ENCODE measurements around the gene HOXB3. TPM values are rescaled to one million over a fixed set of nuclear protein-coding genes. Genes with fewer than 3 reads are reported as not detected.

Gene HOXB3
- total RNA-seq, 1 experiment from 2014 or later, result not detected

DNA sequence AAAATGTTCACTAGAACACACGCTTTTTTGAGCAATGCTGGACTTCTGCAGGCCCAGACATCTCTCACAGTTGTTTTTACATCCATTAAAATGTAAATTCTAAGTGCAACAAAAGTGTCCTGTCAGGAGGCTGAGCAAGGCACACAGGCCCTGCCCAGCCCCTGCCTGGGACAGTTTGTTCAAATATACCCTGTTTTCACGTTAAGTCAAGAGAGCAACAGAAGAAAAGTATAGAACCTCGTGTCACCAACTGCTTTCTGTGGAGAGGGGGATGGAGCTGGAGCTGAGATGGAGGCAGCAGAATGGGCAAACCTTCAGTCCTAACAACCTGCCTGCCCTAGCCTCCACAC lies 40.8 kb downstream of the HOXB3 start:
- TF ChIP-seq, protein P1, sequence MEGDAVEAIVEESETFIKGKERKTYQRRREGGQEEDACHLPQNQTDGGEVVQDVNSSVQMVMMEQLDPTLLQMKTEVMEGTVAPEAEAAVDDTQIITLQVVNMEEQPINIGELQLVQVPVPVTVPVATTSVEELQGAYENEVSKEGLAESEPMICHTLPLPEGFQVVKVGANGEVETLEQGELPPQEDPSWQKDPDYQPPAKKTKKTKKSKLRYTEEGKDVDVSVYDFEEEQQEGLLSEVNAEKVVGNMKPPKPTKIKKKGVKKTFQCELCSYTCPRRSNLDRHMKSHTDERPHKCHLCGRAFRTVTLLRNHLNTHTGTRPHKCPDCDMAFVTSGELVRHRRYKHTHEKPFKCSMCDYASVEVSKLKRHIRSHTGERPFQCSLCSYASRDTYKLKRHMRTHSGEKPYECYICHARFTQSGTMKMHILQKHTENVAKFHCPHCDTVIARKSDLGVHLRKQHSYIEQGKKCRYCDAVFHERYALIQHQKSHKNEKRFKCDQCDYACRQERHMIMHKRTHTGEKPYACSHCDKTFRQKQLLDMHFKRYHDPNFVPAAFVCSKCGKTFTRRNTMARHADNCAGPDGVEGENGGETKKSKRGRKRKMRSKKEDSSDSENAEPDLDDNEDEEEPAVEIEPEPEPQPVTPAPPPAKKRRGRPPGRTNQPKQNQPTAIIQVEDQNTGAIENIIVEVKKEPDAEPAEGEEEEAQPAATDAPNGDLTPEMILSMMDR (conservative IDR thresholded peaks at IDR 0.05), result no peak
- H3K18ac ChIP-seq (ENCODE audit: insufficient read length, low read depth, low read length), result no peak overlapping the region
- H4K5ac ChIP-seq (ENCODE audit: insufficient read length, low read depth, low read length), result no peak overlapping the region
- no peaks in the 10 kb centered on the region for H3K36me3 Mint-ChIP-seq (ENCODE audit: insufficient read depth in 1 of 3, low read depth in 3 of 3)
- H3K14ac ChIP-seq (ENCODE audit: insufficient read depth, low read length), result no peak overlapping the region
- H4K20me1 ChIP-seq (ENCODE audit: control insufficient read depth, insufficient read depth, insufficient read length), result peaks cover 3% of the 10 kb centered on the region
- no peak overlapping the region for H2AFZ ChIP-seq (ENCODE audit: low read length)
- no peak overlapping the region for H3K4me2 ChIP-seq (ENCODE audit: insufficient read depth, insufficient read length, low read length)
- H3K4ac ChIP-seq (ENCODE audit: low read depth, low read length), result no peak overlapping the region
- no peak overlapping the region for H3K4me3 Mint-ChIP-seq
- H3K9me3 Mint-ChIP-seq, result peaks cover 11 to 18% of the 10 kb centered on the region in 2 experiments; a peak in 4 of 5 replicates
- H4K91ac ChIP-seq (ENCODE audit: insufficient read length, low read depth, low read length), result no peak overlapping the region
- no peak overlapping the region for H3K27ac Mint-ChIP-seq
- no peak overlapping the region for H2BK15ac ChIP-seq (ENCODE audit: low read depth, low read length)
- no peak overlapping the region for H3K23ac ChIP-seq (ENCODE audit: insufficient read length, low read depth, low read length)
- no peak overlapping the region for H3K56ac ChIP-seq (ENCODE audit: insufficient read length, low read depth, low read length)
- no peaks in the 10 kb centered on the region for H3K79me2 ChIP-seq (ENCODE audit: insufficient read depth, low read length)
- no peak overlapping the region for H4K8ac ChIP-seq (replicated peaks; ENCODE audit: insufficient read length, low read depth, low read length)
- H3K27me3 ChIP-seq (ENCODE audit: insufficient read depth, low read length), result peaks cover 91% of the 10 kb centered on the region
- H3K9ac ChIP-seq (ENCODE audit: extremely low read depth, insufficient read length, low read length), result no peak overlapping the region
- no peak overlapping the region for H2BK20ac ChIP-seq (ENCODE audit: low read depth, low read length, poor library complexity, severe bottlenecking)
- H3K79me1 ChIP-seq (ENCODE audit: insufficient read depth, low read depth, low read length, poor library complexity, severe bottlenecking), result no peaks in the 10 kb centered on the region
- no peak overlapping the region for H2AK5ac ChIP-seq (ENCODE audit: insufficient read length, low read length)
- H2BK5ac ChIP-seq (ENCODE audit: insufficient read length, low read length), result no peak overlapping the region
- H3K27ac ChIP-seq (ENCODE audit: insufficient read length, low read depth, low read length), result no peak overlapping the region
- WGBS (ENCODE audit: extremely low coverage, insufficient read length, low lambda C conversion rate), result no CpG with 5 or more reads among the region's 3 CpGs
- no peak for DNase-seq
- peaks cover 33 to 58% of the 10 kb centered on the region in 2 experiments for H3K4me1 Mint-ChIP-seq
- H3K9me3 ChIP-seq (ENCODE audit: control insufficient read depth, low read depth, low read length), result no peaks in the 10 kb centered on the region
- no peaks in the 10 kb centered on the region for H3K23me2 ChIP-seq (ENCODE audit: insufficient read length, low read depth, low read length, poor library complexity, severe bottlenecking)
- peaks cover 3% of the 10 kb centered on the region; the same call in 1 of the 2 replicates for H3K4me1 ChIP-seq (ENCODE audit: insufficient read depth, low read length)
- H2BK12ac ChIP-seq (ENCODE audit: insufficient read length, low read depth, low read length), result no peak overlapping the region
- H3K27me3 Mint-ChIP-seq (ENCODE audit: low read depth), result peaks cover 100% of the 10 kb centered on the region
- no peak overlapping the region for H3T11ph ChIP-seq (ENCODE audit: low read length)
- H2BK120ac ChIP-seq (ENCODE audit: low read depth, low read length, poor library complexity, severe bottlenecking), result no peak overlapping the region
